ENCODE measurements around the gene HAUS7.

Gene HAUS7

DNA sequence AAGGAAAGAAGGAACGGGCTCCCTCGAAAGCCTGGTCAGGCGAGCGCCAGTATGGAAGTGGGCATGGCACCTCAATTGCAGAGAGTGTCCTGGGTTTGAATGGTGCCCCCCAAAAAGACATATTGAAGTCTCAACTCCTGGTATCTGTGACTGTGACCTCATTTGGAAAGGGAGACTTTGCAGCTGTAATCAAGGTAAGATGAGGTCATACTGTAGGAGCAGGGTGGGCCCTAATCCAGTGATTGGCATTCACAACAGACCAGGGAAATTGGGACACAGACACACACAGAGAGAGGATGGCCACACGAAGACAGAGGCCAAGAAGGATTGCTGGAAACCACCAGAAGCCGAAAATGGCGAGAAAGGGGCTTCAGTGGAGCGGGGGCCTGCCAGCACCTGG lies 52.7 kb downstream of the HAUS7 start:
- DNase-seq (ENCODE audit: low read depth): no peak
- no peak overlapping the region for H3K4me3 ChIP-seq (ENCODE audit: control insufficient read depth, low read depth, low read length)
- TF ChIP-seq, protein P1, sequence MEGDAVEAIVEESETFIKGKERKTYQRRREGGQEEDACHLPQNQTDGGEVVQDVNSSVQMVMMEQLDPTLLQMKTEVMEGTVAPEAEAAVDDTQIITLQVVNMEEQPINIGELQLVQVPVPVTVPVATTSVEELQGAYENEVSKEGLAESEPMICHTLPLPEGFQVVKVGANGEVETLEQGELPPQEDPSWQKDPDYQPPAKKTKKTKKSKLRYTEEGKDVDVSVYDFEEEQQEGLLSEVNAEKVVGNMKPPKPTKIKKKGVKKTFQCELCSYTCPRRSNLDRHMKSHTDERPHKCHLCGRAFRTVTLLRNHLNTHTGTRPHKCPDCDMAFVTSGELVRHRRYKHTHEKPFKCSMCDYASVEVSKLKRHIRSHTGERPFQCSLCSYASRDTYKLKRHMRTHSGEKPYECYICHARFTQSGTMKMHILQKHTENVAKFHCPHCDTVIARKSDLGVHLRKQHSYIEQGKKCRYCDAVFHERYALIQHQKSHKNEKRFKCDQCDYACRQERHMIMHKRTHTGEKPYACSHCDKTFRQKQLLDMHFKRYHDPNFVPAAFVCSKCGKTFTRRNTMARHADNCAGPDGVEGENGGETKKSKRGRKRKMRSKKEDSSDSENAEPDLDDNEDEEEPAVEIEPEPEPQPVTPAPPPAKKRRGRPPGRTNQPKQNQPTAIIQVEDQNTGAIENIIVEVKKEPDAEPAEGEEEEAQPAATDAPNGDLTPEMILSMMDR (conservative IDR thresholded peaks at IDR 0.05; ENCODE audit: control insufficient read depth, insufficient read depth, low read depth, low read length): no peak

DNA sequence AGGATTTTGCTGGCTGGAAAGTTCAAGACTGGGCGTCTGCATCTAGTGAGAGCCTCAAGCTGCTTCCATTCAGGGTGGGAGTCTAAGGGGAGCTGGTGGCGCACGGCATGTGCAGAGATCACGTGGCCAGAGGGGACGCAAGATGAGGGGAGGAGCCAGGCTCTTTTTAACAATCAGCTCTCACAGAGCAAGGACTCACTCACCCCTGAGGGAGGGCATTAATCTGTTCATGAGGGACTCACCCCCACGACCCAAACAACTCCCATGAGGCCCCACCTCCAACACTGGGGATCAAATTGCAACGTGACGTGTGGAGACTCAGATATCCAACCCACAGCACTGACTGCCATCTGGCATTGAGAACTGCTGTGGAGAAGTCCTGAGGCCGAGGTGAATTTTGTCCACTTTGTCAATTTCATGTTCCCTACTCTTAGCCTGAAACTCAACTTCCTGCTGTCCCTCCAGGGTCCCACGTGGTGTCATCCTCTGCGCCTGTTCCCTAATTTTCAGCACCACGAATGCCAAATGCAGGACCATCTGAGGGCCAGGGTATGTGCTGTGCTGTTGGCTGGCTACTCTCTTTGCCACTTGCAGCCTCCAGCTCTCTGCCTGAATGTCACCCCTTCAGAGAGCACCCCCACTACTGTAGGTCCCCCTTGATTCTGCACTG lies 53.5 kb downstream of the HAUS7 start:
- DNase-seq (ENCODE audit: low read depth): peak; percentile 9
- TF ChIP-seq, protein P1 (conservative IDR thresholded peaks at IDR 0.05; ENCODE audit: control insufficient read depth, insufficient read depth, low read depth, low read length): no peak
- H3K4me3 ChIP-seq (ENCODE audit: control insufficient read depth, low read depth, low read length): no peak overlapping the region

DNA sequence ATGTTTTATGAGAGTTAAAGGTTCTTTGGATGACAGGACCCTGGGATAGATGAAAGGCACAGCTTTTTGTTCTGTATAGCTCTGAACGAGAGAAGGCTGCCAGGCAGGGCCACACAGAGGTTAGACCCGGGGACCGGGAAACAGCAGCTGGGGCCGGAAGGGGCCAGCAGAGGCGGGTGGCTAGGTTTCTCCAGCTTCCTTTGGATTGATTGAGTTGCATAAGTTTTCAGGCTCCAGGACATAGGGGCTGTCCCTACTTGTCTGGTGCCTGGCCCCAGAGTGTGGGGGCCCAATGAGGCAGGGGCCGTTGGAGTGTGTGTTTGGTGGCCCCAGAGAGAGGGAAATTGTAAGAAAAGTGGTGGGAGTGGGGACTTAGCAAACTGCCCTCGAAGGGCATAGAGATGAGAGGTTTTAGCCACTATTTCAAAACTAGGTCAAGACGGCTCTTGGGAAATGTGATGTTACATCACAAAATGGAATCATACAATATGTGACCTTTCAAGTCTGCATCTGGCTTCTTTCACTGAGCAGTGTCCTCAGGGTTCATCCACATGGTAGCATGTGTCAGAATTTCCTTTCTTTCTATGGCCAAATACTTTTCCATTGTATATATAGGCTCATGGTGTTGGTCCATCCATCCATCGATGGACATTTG lies 55.4 kb downstream of the HAUS7 start:
- H3K4me3 ChIP-seq (ENCODE audit: control insufficient read depth, low read depth, low read length): no peak overlapping the region
- TF ChIP-seq, protein P1 (conservative IDR thresholded peaks at IDR 0.05; ENCODE audit: control insufficient read depth, insufficient read depth, low read depth, low read length): no peak
- DNase-seq (ENCODE audit: low read depth): peak; percentile 55

DNA sequence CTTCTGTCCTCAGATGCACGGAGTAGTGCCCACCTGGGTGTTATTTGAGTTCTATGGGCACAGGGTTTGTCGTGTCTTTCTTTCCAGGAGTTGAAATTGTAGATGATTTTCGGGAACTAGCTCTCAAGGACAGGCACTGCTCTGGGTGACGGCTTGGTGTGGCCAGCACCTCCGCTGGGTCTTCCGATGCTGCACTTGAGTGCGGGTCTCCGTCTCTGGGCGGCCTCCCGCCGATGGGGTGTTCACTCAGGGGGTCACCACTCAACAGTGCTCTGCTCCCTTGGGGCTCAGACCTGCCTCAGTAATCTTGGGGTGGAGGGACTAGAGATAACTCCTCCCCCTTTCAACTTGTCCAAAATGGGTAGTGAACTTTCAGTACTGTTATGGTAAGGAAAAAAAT lies 56.6 kb downstream of the HAUS7 start:
- TF ChIP-seq, protein P1 (conservative IDR thresholded peaks at IDR 0.05; ENCODE audit: control insufficient read depth, insufficient read depth, low read depth, low read length): no peak
- no peak for DNase-seq (ENCODE audit: low read depth)
- H3K4me3 ChIP-seq (ENCODE audit: control insufficient read depth, low read depth, low read length): no peak overlapping the region

DNA sequence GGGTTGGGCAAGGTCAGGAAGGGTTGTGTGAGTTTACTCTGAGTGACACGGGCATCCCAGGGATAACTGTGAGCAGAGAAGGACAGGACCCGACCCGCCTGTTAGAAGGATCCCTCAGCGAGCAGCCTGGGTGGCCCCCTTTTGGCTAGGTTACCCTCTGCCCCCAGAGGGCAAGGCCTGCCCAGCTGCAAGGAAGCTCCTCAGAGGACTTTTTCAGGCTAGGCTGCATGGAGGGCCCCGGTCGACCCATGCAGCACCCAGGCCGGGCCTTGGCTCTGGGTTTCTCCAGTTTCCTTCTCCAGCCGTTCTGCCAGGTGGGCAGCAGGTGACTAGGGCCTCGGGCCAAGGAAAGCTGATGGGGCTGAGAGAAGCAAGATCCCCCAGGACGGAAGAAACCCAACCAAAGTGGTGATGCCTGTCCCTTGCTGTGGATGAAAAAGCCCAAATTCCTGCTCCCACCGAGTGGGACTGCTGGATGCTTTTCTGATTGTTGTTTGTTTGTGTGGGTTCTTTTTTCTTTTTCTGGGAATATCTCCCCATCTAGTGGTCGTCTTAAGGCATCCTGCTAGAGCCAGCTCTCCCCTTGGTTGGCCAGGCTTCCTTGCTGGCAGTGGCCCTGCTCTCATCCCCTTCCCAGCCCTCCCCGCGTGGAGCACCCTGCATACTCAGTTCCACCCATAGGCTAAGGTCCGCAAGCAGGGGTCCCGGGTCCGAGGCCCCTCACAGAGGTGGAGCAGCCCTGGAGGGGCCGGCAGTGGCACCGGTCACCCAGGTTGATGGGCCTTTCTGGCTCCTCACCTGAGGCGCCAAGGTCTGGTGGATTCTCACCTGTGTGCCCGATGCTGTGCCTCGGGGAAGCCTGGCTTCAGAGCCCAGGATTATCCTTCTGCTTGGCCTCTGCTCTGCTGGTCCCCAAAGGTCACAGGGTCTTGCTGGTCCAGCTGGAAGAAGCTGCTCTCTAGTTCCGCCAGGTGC lies 57.3 kb downstream of the HAUS7 start:
- TF ChIP-seq, protein P1 (conservative IDR thresholded peaks at IDR 0.05; ENCODE audit: control insufficient read depth, insufficient read depth, low read depth, low read length): no peak
- no peak for DNase-seq (ENCODE audit: low read depth)
- no peak overlapping the region for H3K4me3 ChIP-seq (ENCODE audit: control insufficient read depth, low read depth, low read length)

DNA sequence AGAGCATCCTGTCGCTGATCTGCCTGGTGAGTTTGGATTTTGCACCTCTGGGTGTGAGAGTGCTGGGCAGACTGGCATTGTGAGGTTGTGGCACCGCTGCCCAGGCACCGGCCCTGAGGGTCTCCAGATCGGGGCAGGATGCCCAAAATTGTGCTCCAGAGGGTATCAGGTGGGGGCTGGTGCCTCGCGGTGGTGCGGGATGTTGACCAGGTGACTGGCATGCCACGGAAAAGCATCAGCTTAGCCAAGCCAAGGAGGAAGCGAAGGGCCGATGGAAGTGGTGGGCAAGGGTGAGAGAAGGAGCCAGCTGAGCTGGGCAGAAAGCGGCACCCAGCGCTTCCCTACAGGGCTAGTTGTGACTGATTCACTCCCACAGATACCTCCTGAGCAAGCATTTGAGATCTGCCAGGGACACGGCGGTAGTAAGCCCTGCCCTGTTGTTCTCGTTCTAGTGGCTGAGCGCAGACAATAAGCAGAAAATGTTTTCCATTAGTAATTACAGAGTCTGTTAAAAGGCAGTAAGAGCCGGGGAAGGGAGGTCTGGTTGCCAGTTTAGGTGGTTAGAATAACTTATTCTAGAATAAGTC lies 58.3 kb downstream of the HAUS7 start:
- DNase-seq (ENCODE audit: low read depth): no peak
- TF ChIP-seq, protein P1 (conservative IDR thresholded peaks at IDR 0.05; ENCODE audit: control insufficient read depth, insufficient read depth, low read depth, low read length): no peak
- H3K4me3 ChIP-seq (ENCODE audit: control insufficient read depth, low read depth, low read length): peak overlapping the region; percentile 27
